Calu3 (cell line): Measurements from ENCODE around the gene CLEC10A. TPM values are rescaled to one million over a fixed set of nuclear protein-coding genes. Genes with fewer than 3 reads are reported as not detected.
"Not testable (repeated sequence)": the region's sequence is repeated elsewhere in the genome, so short reads cannot be mapped to it uniquely, and the experiment has no call there.

ENCODE experiments used
- BruUV-seq: library from RNA; stranded (reverse); fragments of 400-500 nt; replicated peaks from 2 replicates; lab custom pipeline; 2021; lab: Mats Ljungman, UMichigan
- CTCF ChIA-PET: fragments of 300-600 bp; sonication (Branson Sonifier 250); formaldehyde crosslinking; loops from one replicate; lab custom pipeline; 2022; ENCODE audit warnings: antibody characterized with exemption; lab: Charles Lee
- DNase-seq: peaks from one replicate; pipeline ENCODE4 v3.0.0; 2022
- H3K27ac Mint-ChIP-seq: one replicate; pipeline ENCODE4 v1.8.0; 2022; ENCODE audit warnings: mixed read lengths; ENCODE audit not compliant: unreplicated experiment
- H3K27me3 Mint-ChIP-seq: one replicate; pipeline ENCODE4 v1.8.0; 2022; ENCODE audit warnings: mixed read lengths; ENCODE audit not compliant: unreplicated experiment
- H3K36me3 Mint-ChIP-seq: one replicate; pipeline ENCODE4 v1.8.0; 2022; ENCODE audit warnings: mild to moderate bottlenecking, moderate library complexity, mixed read lengths; ENCODE audit not compliant: insufficient read depth, unreplicated experiment
- H3K4me1 Mint-ChIP-seq: one replicate; pipeline ENCODE4 v1.8.0; 2022; ENCODE audit warnings: mild to moderate bottlenecking, low read depth, mixed read lengths; ENCODE audit not compliant: unreplicated experiment
- H3K4me3 Mint-ChIP-seq: one replicate; pipeline ENCODE4 v1.8.0; 2022; ENCODE audit warnings: mild to moderate bottlenecking, low read depth, moderate library complexity, mixed read lengths; ENCODE audit not compliant: unreplicated experiment
- H3K9me3 Mint-ChIP-seq: one replicate; pipeline ENCODE4 v1.8.0; 2022; ENCODE audit warnings: low read depth, mixed read lengths; ENCODE audit not compliant: unreplicated experiment
- CTCF ChIP-seq: fragments of 200-600 bp; IDR thresholded peaks from one replicate; pipeline ENCODE4 v1.8.0; 2022; ENCODE audit warnings: antibody characterized with exemption; ENCODE audit not compliant: unreplicated experiment
- intact Hi-C: fragments of 100-400 bp; cut with micrococcal nuclease; formaldehyde crosslinking; loops from one replicate; pipeline ENCODE4 v1.10.0; 2022; ENCODE audit not compliant: unreplicated experiment
- total RNA-seq: library from RNA; stranded (reverse); gene quantifications from 2 replicates; pipeline ENCODE4 v1.2.3, GENCODE V29; 2022

Gene CLEC10A
- total RNA-seq, 1 experiment from 2014 or later = not detected

- TF ChIP-seq CTCF = no peak
- Mint-ChIP-seq H3K27me3 (no peaks in the 10 kb centered on the region), H3K4me1 (peaks cover 31% of the 10 kb centered on the region), H3K36me3 (peaks cover 18% of the 10 kb centered on the region), H3K27ac (peak overlapping the region; percentile 39), H3K4me3 (no peak overlapping the region), H3K9me3 (no peaks in the 10 kb centered on the region)
- no TSS peak for BruUV-seq
- no peak for DNase-seq
- CTCF ChIA-PET = no interaction called here
- intact Hi-C loops = loop anchor here (5.0 kb wide), 1 partner anchor 298 kb away; no protein-coding TSS in a partner anchor
Measured at GRCh38 chr17:7048968-7049367, 31.1 kb downstream of the CLEC10A start.

- Mint-ChIP-seq H3K36me3 (peaks cover 27% of the 10 kb centered on the region), H3K4me1 (peaks cover 31% of the 10 kb centered on the region), H3K4me3 (no peak overlapping the region), H3K9me3 (no peaks in the 10 kb centered on the region), H3K27me3 (no peaks in the 10 kb centered on the region), H3K27ac (no peak overlapping the region)
- no peak for DNase-seq
- intact Hi-C loops = loop anchor here (2.0 to 5.0 kb wide), 2 partner anchors 117 to 300 kb away; no protein-coding TSS in a partner anchor
- no TSS peak for BruUV-seq
- TF ChIP-seq CTCF = no peak
- CTCF ChIA-PET = interaction anchor here (0.6 kb wide), 1 partner anchor 381 kb away, joined by 3 read pairs; no protein-coding TSS in a partner anchor
Measured at GRCh38 chr17:7047566-7047965, 32.5 kb downstream of the CLEC10A start.

DNA sequence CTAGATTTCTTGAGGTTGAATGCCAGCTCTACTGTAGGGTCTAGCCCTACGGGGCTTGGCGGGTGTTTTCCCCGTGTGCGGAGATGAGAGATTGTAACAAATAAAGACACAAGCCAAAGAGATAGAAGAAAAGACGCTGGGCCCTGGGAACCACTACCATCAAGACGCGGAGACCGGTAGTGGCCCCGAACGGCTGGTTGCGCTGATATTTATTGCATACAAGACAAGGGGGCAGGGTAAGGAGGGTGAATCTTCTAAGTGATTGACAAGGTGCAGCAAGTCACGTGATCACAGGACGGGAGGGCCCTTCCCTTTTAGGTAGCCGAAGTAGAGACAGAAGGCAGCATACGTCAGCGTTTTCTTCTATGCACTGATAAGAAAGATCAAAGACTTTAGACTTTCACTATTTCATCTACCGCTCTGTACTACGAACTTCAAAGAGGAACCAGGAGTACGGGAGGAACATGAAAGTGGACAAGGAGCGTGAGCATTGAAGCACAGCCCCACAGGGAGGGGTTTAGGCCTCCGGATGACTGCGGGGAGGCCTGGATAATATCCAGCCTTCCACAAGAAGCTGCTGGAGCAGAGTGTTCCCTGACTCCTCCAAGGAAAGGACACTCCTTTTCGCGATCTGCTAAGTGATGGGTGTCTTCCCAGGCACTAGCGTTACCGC is 33.2 kb downstream of the CLEC10A start:
- CTCF ChIA-PET = interaction anchor here (1.4 to 2.1 kb wide), 4 partner anchors 90 to 283 kb away, joined by 4 to 23 read pairs (median 19); no protein-coding TSS in a partner anchor
- peak overlapping the region; percentile 80 for H3K4me3 Mint-ChIP-seq
- peaks cover 31% of the 10 kb centered on the region for H3K4me1 Mint-ChIP-seq
- H3K36me3 Mint-ChIP-seq = peaks cover 33% of the 10 kb centered on the region
- peak overlapping the region; percentile 99 for H3K27ac Mint-ChIP-seq
- DNase-seq, H3K27me3 Mint-ChIP-seq, BruUV-seq, H3K9me3 Mint-ChIP-seq: not testable (repeated sequence)
- intact Hi-C loops = loop anchor here (2.0 to 5.0 kb wide), 2 partner anchors 118 to 300 kb away; no protein-coding TSS in a partner anchor

- DNase-seq = peak; percentile 90
- Mint-ChIP-seq H3K9me3 (no peaks in the 10 kb centered on the region), H3K4me3 (peak overlapping the region; percentile 80), H3K27me3 (no peaks in the 10 kb centered on the region), H3K36me3 (peaks cover 39% of the 10 kb centered on the region), H3K27ac (peak overlapping the region; percentile 99), H3K4me1 (peaks cover 31% of the 10 kb centered on the region)
- CTCF ChIA-PET = interaction anchor here (0.9 to 2.1 kb wide), 14 partner anchors 11 to 283 kb away, joined by 3 to 23 read pairs (median 4); partner anchors contain the start of genes ACADVL, DLG4, DVL2 and GABARAP
- no TSS peak for BruUV-seq
- intact Hi-C loops = loop anchor here (2.0 to 5.0 kb wide), 2 partner anchors 119 to 301 kb away; no protein-coding TSS in a partner anchor
- no peak for TF ChIP-seq CTCF
Measured at GRCh38 chr17:7046127-7046724, 33.8 kb downstream of the CLEC10A start.
